ENCODE data around the gene DNLZ. TPM values are rescaled to one million over a fixed set of nuclear protein-coding genes. Genes with fewer than 3 reads are reported as not detected.
"Not testable (repeated sequence)": the region's sequence is repeated elsewhere in the genome, so short reads cannot be mapped to it uniquely, and the experiment has no call there.

DNLZ gene
- total RNA-seq, 1 donor = 8.2 TPM

GRCh38 chr9:136322756-136323330, 40.7 kb downstream of the DNLZ start:
- H3K4me3 ChIP-seq (ENCODE audit: low read depth, low read length) = no peak overlapping the region
- TF ChIP-seq CTCF (IDR thresholded peaks at IDR 0.05; ENCODE audit: insufficient read depth, low read depth, low read length) = no peak

GRCh38 chr9:136321561-136321960, 42.0 kb downstream of the DNLZ start:
- DNase-seq (ENCODE audit: low read depth) = no peak
- no peak overlapping the region for H3K4me3 ChIP-seq (ENCODE audit: low read depth, low read length)
- no peak for TF ChIP-seq CTCF (IDR thresholded peaks at IDR 0.05; ENCODE audit: insufficient read depth, low read depth, low read length)

More at GRCh38 chr9:136322756-136323330, 40.7 kb downstream of the DNLZ start:
- DNase-seq (ENCODE audit: low read depth) = no peak

- not testable (repeated sequence) for DNase-seq (ENCODE audit: low read depth); H3K4me3 ChIP-seq (ENCODE audit: low read depth, low read length)
Measured at GRCh38 chr9:136320972-136321371, 42.6 kb downstream of the DNLZ start.

- not testable (repeated sequence) for DNase-seq (ENCODE audit: low read depth); H3K4me3 ChIP-seq (ENCODE audit: low read depth, low read length)
Measured at GRCh38 chr9:136319955-136320354, 43.6 kb downstream of the DNLZ start.

- not testable (repeated sequence) for H3K4me3 ChIP-seq (ENCODE audit: low read depth, low read length); DNase-seq (ENCODE audit: low read depth)
Measured at GRCh38 chr9:136319244-136319643, 44.3 kb downstream of the DNLZ start.

- no peak for DNase-seq (ENCODE audit: low read depth)
- TF ChIP-seq CTCF (IDR thresholded peaks at IDR 0.05; ENCODE audit: insufficient read depth, low read depth, low read length) = no peak
- no peak overlapping the region for H3K4me3 ChIP-seq (ENCODE audit: low read depth, low read length)
Measured at GRCh38 chr9:136318776-136319241, 44.7 kb downstream of the DNLZ start.

- TF ChIP-seq CTCF (IDR thresholded peaks at IDR 0.05; ENCODE audit: insufficient read depth, low read depth, low read length) = no peak
- DNase-seq (ENCODE audit: low read depth) = no peak
- no peak overlapping the region for H3K4me3 ChIP-seq (ENCODE audit: low read depth, low read length)
Measured at GRCh38 chr9:136318111-136318775, 45.3 kb downstream of the DNLZ start.

GRCh38 chr9:136317695-136318094, 45.8 kb downstream of the DNLZ start:
- no peak for DNase-seq (ENCODE audit: low read depth)
- no peak for TF ChIP-seq CTCF (IDR thresholded peaks at IDR 0.05; ENCODE audit: insufficient read depth, low read depth, low read length)
- no peak overlapping the region for H3K4me3 ChIP-seq (ENCODE audit: low read depth, low read length)

Data from fibroblast of villous mesenchyme (primary cell).